Activated CD4-positive, alpha-beta T cell treated with anti-CD3 and anti-CD28 coated beads, Interleukin-2, amount 50 U/mL, for 24 hours (primary cell): Measurements from ENCODE around the gene NBR1.
"Not testable (repeated sequence)": the region's sequence is repeated elsewhere in the genome, so short reads cannot be mapped to it uniquely, and the experiment has no call there.

Experiments
- DNase-seq, 2 donors: peaks; one replicate each; pipeline ENCODE4 v3.0.0-alpha.2; 2020; ENCODE audit warnings: low read depth in 1 of 2, low spot score in 1 of 2

Gene NBR1

GRCh38 chr17:43153197-43153835 is 17.7 kb upstream of the NBR1 start:
- not testable (repeated sequence) for DNase-seq

- no peak for DNase-seq
Measured at GRCh38 chr17:43155666-43156065, 15.3 kb upstream of the NBR1 start.

GRCh38 chr17:43159232-43159631 is 11.8 kb upstream of the NBR1 start:
- not testable (repeated sequence) for DNase-seq

- DNase-seq: not testable (repeated sequence)
Measured at GRCh38 chr17:43159957-43160356, 11.1 kb upstream of the NBR1 start.

GRCh38 chr17:43165971-43166370 is 5.0 kb upstream of the NBR1 start:
- not testable (repeated sequence) for DNase-seq

GRCh38 chr17:43169561-43170139 is 1.4 kb upstream of the NBR1 start:
- DNase-seq: no peak

- peak; percentile 56 to 85 for DNase-seq
Measured at GRCh38 chr17:43170140-43170765, 761 bp upstream of the NBR1 start.

- DNase-seq: no peak
Measured at GRCh38 chr17:43171586-43172487, 823 bp downstream of the NBR1 start.

- no peak for DNase-seq
Measured at GRCh38 chr17:43175213-43176118, 4.5 kb downstream of the NBR1 start.

- DNase-seq: no peak
Measured at GRCh38 chr17:43176119-43176570, 5.1 kb downstream of the NBR1 start.

- DNase-seq: no peak
Measured at GRCh38 chr17:43183921-43184320, 12.9 kb downstream of the NBR1 start.

- not testable (repeated sequence) for DNase-seq
Measured at GRCh38 chr17:43186656-43187055, 15.6 kb downstream of the NBR1 start.

- no peak for DNase-seq
Measured at GRCh38 chr17:43193251-43193650, 22.2 kb downstream of the NBR1 start.

GRCh38 chr17:43199633-43200032 is 28.6 kb downstream of the NBR1 start:
- no peak for DNase-seq

GRCh38 chr17:43200127-43200526 is 29.1 kb downstream of the NBR1 start:
- DNase-seq: no peak

GRCh38 chr17:43203013-43203412 is 32.0 kb downstream of the NBR1 start:
- DNase-seq: not testable (repeated sequence)

GRCh38 chr17:43210576-43210975 is 39.6 kb downstream of the NBR1 start:
- no peak for DNase-seq

GRCh38 chr17:43211123-43211479 is 40.1 kb downstream of the NBR1 start:
- DNase-seq: no peak

- DNase-seq: peak; percentile 58 to 67
Measured at GRCh38 chr17:43211480-43212402, 40.7 kb downstream of the NBR1 start, which contains the start of gene TMEM106A. TMEM106A (plus strand) TSS chr17:43211875; CDS start chr17:43213042, 1,167 bp downstream.
